Measurements from ENCODE around the gene KRTAP12-4. TPM values are rescaled to one million over a fixed set of nuclear protein-coding genes. Genes with fewer than 3 reads are reported as not detected.

The KRTAP12-4 gene
- total RNA-seq (2011; cell fraction: chromatin; rRNA removed; ENCODE audit: low replicate concordance) = not detected in 2 replicates
- not detected in 2 replicates for total RNA-seq (2011; cell fraction: nucleolus; rRNA removed)
- not detected in 2 replicates for total RNA-seq (2011; cell fraction: nucleoplasm; rRNA removed)
- not detected in 2 replicates for total RNA-seq (2014; rRNA removed)
- total RNA-seq (2014; rRNA removed; fragmentation: Illumina TruSeq; extraction: Trizol) = not detected in 2 replicates
- not detected in 2 replicates for total RNA-seq (2015; rRNA removed; fragmentation: Illumina TruSeq; extraction: Trizol)
- not detected in 2 replicates for total RNA-seq (2021)
- not detected in 2 replicates for polyA plus RNA-seq (2011; rRNA removed)
- not detected in 2 replicates for polyA plus RNA-seq (2011; cell fraction: cytosol; rRNA removed)
- not detected in 2 replicates for polyA plus RNA-seq (2011; cell fraction: nucleus; rRNA removed)
- not detected in 2 replicates for polyA plus RNA-seq (2012)
- not detected in 2 replicates for polyA plus RNA-seq (2014; fragmentation: Illumina TruSeq; extraction: Trizol)
- not detected for polyA plus RNA-seq (2014; fragmentation: Nextera tagmentation; extraction: Ambion mirVana)
- not detected in 2 replicates for polyA plus RNA-seq (2014; rRNA removed)
- not detected in 2 replicates for polyA minus RNA-seq (2011; rRNA and poly(A)+ RNA removed)
- polyA minus RNA-seq (2011; cell fraction: cytosol; rRNA and poly(A)+ RNA removed) = not detected in 2 replicates
- not detected in 2 replicates for polyA minus RNA-seq (2011; cell fraction: nucleus; rRNA and poly(A)+ RNA removed)
- Bru-seq, nascent RNA = not detected
- BruChase-seq, experiment 1, labeled RNA remaining after a 2-hour chase = not detected
- BruChase-seq, experiment 2, labeled RNA remaining after a 6-hour chase = not detected
- long read RNA-seq, experiment 1 = 0 reads
- long read RNA-seq, experiment 2 = 0 reads
- long read RNA-seq, experiment 3 = 0 reads

GRCh38 chr21:44654576-44655175, at the start of gene KRTAP12-4:
TSS of gene KRTAP12-4 (minus strand) at chr21:44654659. CDS start at chr21:44654614, 45 bp downstream.
- H3K9me3 ChIP-seq (replicated peaks; ENCODE audit: control insufficient read depth, insufficient read depth, low read depth, low read length) = no peaks in the 10 kb centered on the region
- H4K20me1 ChIP-seq (replicated peaks; ENCODE audit: control insufficient read depth, insufficient read depth, low read length) = no peaks in the 10 kb centered on the region
- ChIA-PET CTCF (ENCODE audit: low intra/inter-chr PET ratio) (no interaction called here), POLR2A (interaction anchor here (1.2 kb wide), 1 partner anchor 88 kb away, joined by 3 read pairs; no protein-coding TSS in a partner anchor)
- no peak within 1 kb of the TSS for H3K27ac ChIP-seq (ENCODE audit: extremely low read depth, low read depth, low read length)
- no peak for FAIRE-seq
- WGBS (ENCODE audit: insufficient coverage, low coverage, missing lambda C conversion rate) = 1% methylated on average over 9 of the region's 9 CpGs
- no peak for DNase-seq (ENCODE audit: extremely low read depth in 1 of 4, low spot score in 3 of 4)
- BruUV-seq (replicated peaks) = no TSS peak
- ATAC-seq = no peak
- intact Hi-C loops (cut with micrococcal nuclease) (no loop called here), in situ Hi-C loops (cut with MboI) (no loop called here)
- H3K9ac ChIP-seq (ENCODE audit: insufficient read depth in 1 of 2, low read depth in 2 of 2, low read length in 2 of 2) = no peak within 1 kb of the TSS
- H3K36me3 ChIP-seq (ENCODE audit: control insufficient read depth, insufficient read depth, low read length) = no peaks in the 10 kb centered on the region
- peaks cover 0 to 8% of the 10 kb centered on the region in 2 experiments; a peak in 2 of 5 replicates for H3K4me1 ChIP-seq (replicated peaks in 1 of 2; ENCODE audit: control insufficient read depth in 2 of 2, insufficient read depth in 2 of 2, low read length in 2 of 2)
- no peak within 1 kb of the TSS for H3K4me3 ChIP-seq
- no peak within 1 kb of the TSS for H2AFZ ChIP-seq (ENCODE audit: low read depth, low read length)
- H3K27me3 ChIP-seq (ENCODE audit: control insufficient read depth in 2 of 2, insufficient read depth in 2 of 2, low read length in 2 of 2) = peaks cover 11 to 52% of the 10 kb centered on the region in 2 experiments; a peak in 4 of 5 replicates
- no peak within 1 kb of the TSS for H3K4me2 ChIP-seq (ENCODE audit: insufficient read depth, low read length)
- no peaks in the 10 kb centered on the region for H3K9me1 ChIP-seq (ENCODE audit: control insufficient read depth, insufficient read depth, low read length)
- no peaks in the 10 kb centered on the region for H3K79me2 ChIP-seq (ENCODE audit: control insufficient read depth, insufficient read depth, low read length)
- TF ChIP-seq, protein P1, sequence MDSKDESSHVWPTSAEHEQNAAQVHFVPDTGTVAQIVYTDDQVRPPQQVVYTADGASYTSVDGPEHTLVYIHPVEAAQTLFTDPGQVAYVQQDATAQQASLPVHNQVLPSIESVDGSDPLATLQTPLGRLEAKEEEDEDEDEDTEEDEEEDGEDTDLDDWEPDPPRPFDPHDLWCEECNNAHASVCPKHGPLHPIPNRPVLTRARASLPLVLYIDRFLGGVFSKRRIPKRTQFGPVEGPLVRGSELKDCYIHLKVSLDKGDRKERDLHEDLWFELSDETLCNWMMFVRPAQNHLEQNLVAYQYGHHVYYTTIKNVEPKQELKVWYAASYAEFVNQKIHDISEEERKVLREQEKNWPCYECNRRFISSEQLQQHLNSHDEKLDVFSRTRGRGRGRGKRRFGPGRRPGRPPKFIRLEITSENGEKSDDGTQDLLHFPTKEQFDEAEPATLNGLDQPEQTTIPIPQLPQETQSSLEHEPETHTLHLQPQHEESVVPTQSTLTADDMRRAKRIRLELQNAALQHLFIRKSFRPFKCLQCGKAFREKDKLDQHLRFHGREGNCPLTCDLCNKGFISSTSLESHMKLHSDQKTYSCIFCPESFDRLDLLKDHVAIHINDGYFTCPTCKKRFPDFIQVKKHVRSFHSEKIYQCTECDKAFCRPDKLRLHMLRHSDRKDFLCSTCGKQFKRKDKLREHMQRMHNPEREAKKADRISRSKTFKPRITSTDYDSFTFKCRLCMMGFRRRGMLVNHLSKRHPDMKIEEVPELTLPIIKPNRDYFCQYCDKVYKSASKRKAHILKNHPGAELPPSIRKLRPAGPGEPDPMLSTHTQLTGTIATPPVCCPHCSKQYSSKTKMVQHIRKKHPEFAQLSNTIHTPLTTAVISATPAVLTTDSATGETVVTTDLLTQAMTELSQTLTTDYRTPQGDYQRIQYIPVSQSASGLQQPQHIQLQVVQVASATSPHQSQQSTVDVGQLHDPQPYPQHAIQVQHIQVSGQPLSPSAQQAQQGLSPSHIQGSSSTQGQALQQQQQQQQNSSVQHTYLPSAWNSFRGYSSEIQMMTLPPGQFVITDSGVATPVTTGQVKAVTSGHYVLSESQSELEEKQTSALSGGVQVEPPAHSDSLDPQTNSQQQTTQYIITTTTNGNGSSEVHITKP (IDR thresholded peaks at IDR 0.05; ENCODE audit: partially characterized antibody) = no peak
- TF ChIP-seq SMC3 (conservative IDR thresholded peaks at IDR 0.05; ENCODE audit: insufficient read depth, low read depth, low read length) (no peak), ZNF431 (CRISPR knock-in tag; IDR thresholded peaks at IDR 0.05) (no peak), FOXK2 (conservative IDR thresholded peaks at IDR 0.05 in 1 of 2, IDR thresholded peaks at IDR 0.05 in 1 of 2; ENCODE audit: low read depth in 2 of 2) (no peak), ZNF644 (tag; IDR thresholded peaks at IDR 0.05; ENCODE audit: low read depth) (no peak), TSC22D4 (tag; IDR thresholded peaks at IDR 0.05) (no peak), CEBPZ (IDR thresholded peaks at IDR 0.05; ENCODE audit: borderline replicate concordance, low read depth, low read length) (no peak), ARHGAP35 (IDR thresholded peaks at IDR 0.05; ENCODE audit: partially characterized antibody) (no peak)
- TF ChIP-seq, protein P2, sequence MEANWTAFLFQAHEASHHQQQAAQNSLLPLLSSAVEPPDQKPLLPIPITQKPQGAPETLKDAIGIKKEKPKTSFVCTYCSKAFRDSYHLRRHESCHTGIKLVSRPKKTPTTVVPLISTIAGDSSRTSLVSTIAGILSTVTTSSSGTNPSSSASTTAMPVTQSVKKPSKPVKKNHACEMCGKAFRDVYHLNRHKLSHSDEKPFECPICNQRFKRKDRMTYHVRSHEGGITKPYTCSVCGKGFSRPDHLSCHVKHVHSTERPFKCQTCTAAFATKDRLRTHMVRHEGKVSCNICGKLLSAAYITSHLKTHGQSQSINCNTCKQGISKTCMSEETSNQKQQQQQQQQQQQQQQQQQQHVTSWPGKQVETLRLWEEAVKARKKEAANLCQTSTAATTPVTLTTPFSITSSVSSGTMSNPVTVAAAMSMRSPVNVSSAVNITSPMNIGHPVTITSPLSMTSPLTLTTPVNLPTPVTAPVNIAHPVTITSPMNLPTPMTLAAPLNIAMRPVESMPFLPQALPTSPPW (CRISPR knock-in tag; IDR thresholded peaks at IDR 0.05) = no peak
